ENCODE measurements around the gene ANKRD9. TPM values are rescaled to one million over a fixed set of nuclear protein-coding genes. Genes with fewer than 3 reads are reported as not detected.
"Not testable (repeated sequence)": the region's sequence is repeated elsewhere in the genome, so short reads cannot be mapped to it uniquely, and the experiment has no call there.

The ANKRD9 gene
- total and polyA plus RNA-seq, 10 donors: 2.2 to 24.0 (median 11.8) TPM

- Histone ChIP-seq H3K27ac (peak overlapping the region in 1 of 8 donors; percentile 89), H3K9me3 (no peaks in the 10 kb centered on the region), H3K27me3 (replicated peaks in 1 of 7) (no peaks in the 10 kb centered on the region), H3K4me3 (no peak overlapping the region), H3K36me3 (no peaks in the 10 kb centered on the region), H3K4me1 (peaks cover 11 to 43% (median 32%) of the 10 kb centered on the region in 6 donors)
- DNase-seq: no peak
- WGBS, 5 donors: 26 to 32% (median 28%) methylated on average over 3 of the region's 3 CpGs
- intact Hi-C loops (cut with DNase I; ENCODE audit: low total_unique reads): no loop called here
- TF ChIP-seq POLR2A (IDR thresholded peaks at IDR 0.05): no peak
- TF ChIP-seq POLR2AphosphoS5 (IDR thresholded peaks at IDR 0.05): no peak
Observed at GRCh38 chr14:102523200-102523568, 13.6 kb upstream of the ANKRD9 start.

DNA sequence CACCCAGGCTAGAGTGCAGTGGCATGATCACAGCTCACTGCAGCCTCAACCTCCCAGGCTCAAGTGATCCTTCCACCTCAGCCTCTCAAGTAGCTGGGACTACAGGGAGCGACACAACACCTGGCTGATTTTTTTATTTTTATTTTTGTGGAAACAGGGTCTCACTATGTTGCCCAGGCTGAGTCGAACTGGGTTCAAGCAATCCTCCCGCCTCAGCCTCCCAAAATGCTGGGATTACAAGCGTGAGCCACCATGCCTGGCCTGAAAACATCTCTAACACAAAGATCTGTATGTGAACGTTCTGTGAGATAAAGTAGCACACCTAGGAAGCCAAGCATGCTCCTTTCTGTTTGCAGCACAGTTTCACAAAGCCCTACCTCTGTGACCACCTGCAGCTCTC lies 10.1 kb upstream of the ANKRD9 start:
- intact Hi-C loops (cut with DNase I; ENCODE audit: low total_unique reads); H3K36me3 ChIP-seq; DNase-seq; H3K27me3 ChIP-seq (replicated peaks in 1 of 7); H3K27ac ChIP-seq; H3K4me3 ChIP-seq; H3K9me3 ChIP-seq: not testable (repeated sequence)
- H3K4me1 ChIP-seq: peaks cover 12 to 40% (median 27%) of the 10 kb centered on the region in 6 donors
- WGBS, 5 donors: 79 to 89% (median 83%) methylated on average over 5 of the region's 5 CpGs

GRCh38 chr14:102518063-102518648 lies 8.6 kb upstream of the ANKRD9 start:
- intact Hi-C loops (cut with DNase I; ENCODE audit: low total_unique reads): no loop called here
- DNase-seq: no peak
- Histone ChIP-seq H3K4me3 (no peak overlapping the region), H3K4me1 (peaks cover 3 to 24% (median 13%) of the 10 kb centered on the region in 6 donors), H3K36me3 (no peaks in the 10 kb centered on the region), H3K9me3 (no peaks in the 10 kb centered on the region), H3K27me3 (replicated peaks in 1 of 7) (peaks cover 0 to 8% (median 0%) of the 10 kb centered on the region in 7 donors), H3K27ac (no peak overlapping the region)
- WGBS, 5 donors: 86 to 94% (median 89%) methylated on average over 8 of the region's 8 CpGs
- TF ChIP-seq POLR2A (IDR thresholded peaks at IDR 0.05) (no peak), POLR2AphosphoS5 (IDR thresholded peaks at IDR 0.05) (no peak)
- TF ChIP-seq, protein P1, sequence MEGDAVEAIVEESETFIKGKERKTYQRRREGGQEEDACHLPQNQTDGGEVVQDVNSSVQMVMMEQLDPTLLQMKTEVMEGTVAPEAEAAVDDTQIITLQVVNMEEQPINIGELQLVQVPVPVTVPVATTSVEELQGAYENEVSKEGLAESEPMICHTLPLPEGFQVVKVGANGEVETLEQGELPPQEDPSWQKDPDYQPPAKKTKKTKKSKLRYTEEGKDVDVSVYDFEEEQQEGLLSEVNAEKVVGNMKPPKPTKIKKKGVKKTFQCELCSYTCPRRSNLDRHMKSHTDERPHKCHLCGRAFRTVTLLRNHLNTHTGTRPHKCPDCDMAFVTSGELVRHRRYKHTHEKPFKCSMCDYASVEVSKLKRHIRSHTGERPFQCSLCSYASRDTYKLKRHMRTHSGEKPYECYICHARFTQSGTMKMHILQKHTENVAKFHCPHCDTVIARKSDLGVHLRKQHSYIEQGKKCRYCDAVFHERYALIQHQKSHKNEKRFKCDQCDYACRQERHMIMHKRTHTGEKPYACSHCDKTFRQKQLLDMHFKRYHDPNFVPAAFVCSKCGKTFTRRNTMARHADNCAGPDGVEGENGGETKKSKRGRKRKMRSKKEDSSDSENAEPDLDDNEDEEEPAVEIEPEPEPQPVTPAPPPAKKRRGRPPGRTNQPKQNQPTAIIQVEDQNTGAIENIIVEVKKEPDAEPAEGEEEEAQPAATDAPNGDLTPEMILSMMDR (IDR thresholded peaks at IDR 0.05 in 8 of 11, conservative IDR thresholded peaks at IDR 0.05 in 3 of 11): no peak

GRCh38 chr14:102517392-102518062 lies 8.0 kb upstream of the ANKRD9 start:
- WGBS, 5 donors: 27 to 85% (median 28%) methylated on average over 11 to 37 of the region's 37 CpGs
- peaks cover 3 to 18% (median 12%) of the 10 kb centered on the region in 6 donors for H3K4me1 ChIP-seq
- no peaks in the 10 kb centered on the region for H3K36me3 ChIP-seq
- TF ChIP-seq POLR2AphosphoS5 (IDR thresholded peaks at IDR 0.05): peak in 1 of 3 donors; percentile 14
- TF ChIP-seq, protein P1 (IDR thresholded peaks at IDR 0.05 in 8 of 11, conservative IDR thresholded peaks at IDR 0.05 in 3 of 11): no peak
- H3K4me3 ChIP-seq: peak overlapping the region; percentile 38 to 84 (median 60)
- intact Hi-C loops (cut with DNase I; ENCODE audit: low total_unique reads): loop anchor here (2.0 kb wide), 1 partner anchor 79 kb away; no protein-coding TSS in a partner anchor
- H3K27me3 ChIP-seq (replicated peaks in 1 of 7): peaks cover 0 to 8% (median 0%) of the 10 kb centered on the region in 7 donors
- DNase-seq: no peak
- no peaks in the 10 kb centered on the region for H3K9me3 ChIP-seq
- peak overlapping the region in 4 of 8 donors; percentile 12 to 75 (median 65) for H3K27ac ChIP-seq

Measured in spleen (tissue), 11 donors.